Fibroblast of pulmonary artery (primary cell): ENCODE measurements around the gene ITSN1.

Experiments
- DNase-seq: peaks from one replicate; pipeline ENCODE4 v3.0.0-alpha.2; 2010; ENCODE audit warnings: low read depth
- H3K4me3 ChIP-seq: replicated peaks from 2 replicates; pipeline ENCODE4 v1.5.1; 2011; ENCODE audit warnings: low read depth, mild to moderate bottlenecking, control low read depth, low read length, moderate library complexity
- CTCF ChIP-seq: IDR thresholded peaks from 2 replicates; pipeline ENCODE4 v1.5.1; 2011; ENCODE audit warnings: mild to moderate bottlenecking, control low read depth, low read length, inconsistent platforms; ENCODE audit errors: missing control alignments

ITSN1 gene

DNA sequence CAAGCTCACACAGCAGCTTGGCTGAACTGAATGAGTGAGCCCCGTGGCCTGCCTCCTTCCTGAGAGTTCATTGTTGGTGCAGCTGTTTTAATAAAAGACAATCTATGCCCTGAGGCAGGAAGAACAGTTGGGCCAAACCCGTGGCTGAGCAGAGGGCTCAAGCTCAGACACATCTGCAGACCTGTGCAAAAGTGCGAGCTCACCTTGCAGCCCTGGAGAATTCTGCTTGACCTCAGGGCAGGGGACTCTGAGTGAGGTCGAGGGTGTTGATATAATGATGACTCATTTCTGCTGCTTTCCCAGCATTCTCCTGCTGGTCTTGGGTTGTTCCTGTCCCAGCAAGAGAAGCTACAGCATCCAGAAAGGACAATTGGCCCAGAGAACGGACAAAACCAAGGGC lies 212.3 kb downstream of the ITSN1 start:
- DNase-seq: no peak
- no peak for TF ChIP-seq CTCF

DNA sequence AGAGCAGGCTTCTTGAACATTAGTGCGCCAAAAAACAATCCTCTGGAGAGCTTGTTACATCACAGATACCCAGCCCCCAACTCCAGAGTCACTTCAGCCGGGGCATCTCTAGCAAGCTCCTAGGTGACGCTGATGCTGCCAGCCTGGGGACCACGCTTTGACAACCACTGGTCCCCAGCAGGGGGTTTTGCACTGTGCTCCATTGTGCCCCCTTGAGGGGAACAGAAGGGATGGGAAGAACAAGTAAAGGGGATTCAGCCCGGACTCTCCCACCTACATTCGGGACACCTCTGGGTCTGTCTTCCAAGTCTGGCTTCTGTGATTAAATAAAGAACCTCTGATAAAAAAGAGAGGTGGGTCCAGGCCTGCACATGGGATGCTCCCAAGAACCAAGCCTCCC lies 212.9 kb downstream of the ITSN1 start:
- TF ChIP-seq CTCF: peak; percentile 18
- H3K4me3 ChIP-seq: no peak overlapping the region
- DNase-seq: no peak

More for the DNA sequence above, 212.3 kb downstream of the ITSN1 start:
- H3K4me3 ChIP-seq: no peak overlapping the region

- DNase-seq: no peak
- TF ChIP-seq CTCF: no peak
- no peak overlapping the region for H3K4me3 ChIP-seq
Measured at GRCh38 chr21:33856893-33857527, 214.7 kb downstream of the ITSN1 start.

- DNase-seq: no peak
- TF ChIP-seq CTCF: no peak
- H3K4me3 ChIP-seq: no peak overlapping the region
Measured at GRCh38 chr21:33857846-33858666, 215.8 kb downstream of the ITSN1 start.

- TF ChIP-seq CTCF: no peak
- no peak overlapping the region for H3K4me3 ChIP-seq
- no peak for DNase-seq
Measured at GRCh38 chr21:33858667-33859372, 216.5 kb downstream of the ITSN1 start.

GRCh38 chr21:33859373-33860102 lies 217.2 kb downstream of the ITSN1 start:
- TF ChIP-seq CTCF: no peak
- H3K4me3 ChIP-seq: no peak overlapping the region
- no peak for DNase-seq
